Neural progenitor cell (in vitro differentiated cells): ENCODE results near the gene DYRK2. TPM values are rescaled to one million over a fixed set of nuclear protein-coding genes. Genes with fewer than 3 reads are reported as not detected.

Experiments used
- DNase-seq: peaks from one replicate; pipeline ENCODE4 v3.0.0-alpha.2; 2016; ENCODE audit warnings: low spot score
- H2AFZ ChIP-seq: fragments of 200-600 bp; sonication (generic); replicated peaks from 2 replicates; pipeline ENCODE4 v1.6.1; 2016; ENCODE audit warnings: antibody characterized with exemption
- H3F3A ChIP-seq: fragments of 200-600 bp; sonication (generic); 2 replicates; pipeline ENCODE4 v1.6.1; 2016; ENCODE audit warnings: antibody characterized with exemption, low read depth
- H3K27ac ChIP-seq: fragments of 200-600 bp; sonication (generic); 2 replicates; pipeline ENCODE4 v1.5.1; 2016; ENCODE audit warnings: mild to moderate bottlenecking
- H3K27me3 ChIP-seq: fragments of 200-600 bp; sonication (generic); 2 replicates; pipeline ENCODE4 v1.6.1; 2016; ENCODE audit warnings: mild to moderate bottlenecking, moderate library complexity
- H3K36me3 ChIP-seq: fragments of 200-600 bp; sonication (generic); 2 replicates; pipeline ENCODE4 v1.5.1; 2016
- H3K4me1 ChIP-seq: fragments of 200-600 bp; sonication (generic); 2 replicates; pipeline ENCODE4 v1.6.1; 2016; ENCODE audit warnings: mixed run types
- H3K4me2 ChIP-seq: fragments of 200-600 bp; sonication (generic); 2 replicates; pipeline ENCODE4 v1.6.1; 2016
- H3K4me3 ChIP-seq: fragments of 200-600 bp; sonication (generic); 2 replicates; pipeline ENCODE4 v1.5.1; 2016
- H3K79me2 ChIP-seq: fragments of 200-600 bp; sonication (generic); 2 replicates; pipeline ENCODE4 v1.6.1; 2016; ENCODE audit warnings: low read depth
- H3K9ac ChIP-seq: fragments of 200-600 bp; sonication (generic); 2 replicates; pipeline ENCODE4 v1.6.1; 2016
- H3K9me3 ChIP-seq: fragments of 200-600 bp; sonication (generic); 2 replicates; pipeline ENCODE4 v1.5.1; 2016; ENCODE audit warnings: low read depth
- H4K20me1 ChIP-seq: fragments of 200-600 bp; sonication (generic); 2 replicates; pipeline ENCODE4 v1.6.1; 2016; ENCODE audit warnings: low read depth
- H3K27ac Mint-ChIP-seq: 3 replicates; pipeline ENCODE4 v1.8.0; 2021; ENCODE audit warnings: mixed read lengths
- H3K27me3 Mint-ChIP-seq: 2 replicates; pipeline ENCODE4 v1.8.0; 2022; ENCODE audit warnings: low read depth, mild to moderate bottlenecking, inconsistent platforms, moderate library complexity, mixed read lengths; ENCODE audit not compliant: insufficient read depth
- H3K36me3 Mint-ChIP-seq: 3 replicates; pipeline ENCODE4 v1.8.0; 2021; ENCODE audit warnings: mixed read lengths
- H3K4me1 Mint-ChIP-seq: 3 replicates; pipeline ENCODE4 v1.8.0; 2021; ENCODE audit warnings: mixed read lengths
- H3K4me3 Mint-ChIP-seq: 3 replicates; pipeline ENCODE4 v1.8.0; 2021; ENCODE audit warnings: mild to moderate bottlenecking, moderate library complexity, mixed read lengths
- H3K9me3 Mint-ChIP-seq: 3 replicates; pipeline ENCODE4 v1.8.0; 2020; ENCODE audit warnings: mixed read lengths
- CTCF ChIP-seq: fragments of 200-600 bp; sonication (generic); IDR thresholded peaks from 2 replicates; pipeline ENCODE4 v1.5.1; 2017; ENCODE audit warnings: antibody characterized with exemption, mild to moderate bottlenecking
- EZH2 ChIP-seq: fragments of 200-600 bp; sonication (generic); IDR thresholded peaks from 2 replicates; pipeline ENCODE4 v1.6.1; 2017; ENCODE audit warnings: antibody characterized with exemption, mild to moderate bottlenecking, moderate library complexity
- EZH2phosphoT487 ChIP-seq: fragments of 200-600 bp; sonication (generic); IDR thresholded peaks from 2 replicates; pipeline ENCODE4 v1.6.1; 2017; ENCODE audit warnings: antibody characterized with exemption
- total RNA-seq: library from RNA; depleted of rRNA; stranded (reverse); fragments of >200 nt; gene quantifications from 2 replicates; pipeline ENCODE4 v1.2.3, GENCODE V29; 2015; ENCODE audit warnings: low replicate concordance

DYRK2 gene
- total RNA-seq, 1 donor from 2014 or later: 29.6 TPM

- Histone ChIP-seq H2AFZ (no peak overlapping the region), H3F3A (no peaks in the 10 kb centered on the region), H3K4me1 (no peaks in the 10 kb centered on the region), H3K79me2 (no peaks in the 10 kb centered on the region), H3K27me3 (no peaks in the 10 kb centered on the region), H3K9ac (no peak overlapping the region), H3K4me2 (no peak overlapping the region), H3K4me3 (no peak overlapping the region), H3K36me3 (no peaks in the 10 kb centered on the region), H4K20me1 (no peaks in the 10 kb centered on the region), H3K27ac (no peak overlapping the region), H3K9me3 (no peaks in the 10 kb centered on the region)
- H3K4me3 Mint-ChIP-seq: no peak overlapping the region
- no peak for DNase-seq
- no peaks in the 10 kb centered on the region for H3K4me1 Mint-ChIP-seq
- no peaks in the 10 kb centered on the region for H3K27me3 Mint-ChIP-seq
- no peak for TF ChIP-seq EZH2
- TF ChIP-seq CTCF: no peak
- no peak for TF ChIP-seq EZH2phosphoT487
- no peaks in the 10 kb centered on the region for H3K9me3 Mint-ChIP-seq
- H3K36me3 Mint-ChIP-seq: no peaks in the 10 kb centered on the region
- H3K27ac Mint-ChIP-seq: no peak overlapping the region
These were observed 42.7 kb downstream of the DYRK2 start for GRCh38 chr12:67691220-67691619.

- no peaks in the 10 kb centered on the region for H3K4me1 ChIP-seq
- no peak overlapping the region for H3K9ac ChIP-seq
- Mint-ChIP-seq H3K9me3 (no peaks in the 10 kb centered on the region), H3K36me3 (no peaks in the 10 kb centered on the region), H3K4me3 (no peak overlapping the region), H3K4me1 (peaks cover 2% of the 10 kb centered on the region), H3K27ac (no peak overlapping the region), H3K27me3 (no peaks in the 10 kb centered on the region)
- no peak overlapping the region for H2AFZ ChIP-seq
- no peak overlapping the region for H3K27ac ChIP-seq
- H3K4me3 ChIP-seq: no peak overlapping the region
- no peak overlapping the region for H3K4me2 ChIP-seq
- H3K9me3 ChIP-seq: no peaks in the 10 kb centered on the region
- no peaks in the 10 kb centered on the region for H3F3A ChIP-seq
- no peaks in the 10 kb centered on the region for H3K27me3 ChIP-seq
- DNase-seq: no peak
- no peaks in the 10 kb centered on the region for H4K20me1 ChIP-seq
- H3K79me2 ChIP-seq: no peaks in the 10 kb centered on the region
- H3K36me3 ChIP-seq: no peaks in the 10 kb centered on the region
- no peak for TF ChIP-seq EZH2
- TF ChIP-seq CTCF: no peak
- TF ChIP-seq EZH2phosphoT487: no peak
These were observed 43.6 kb downstream of the DYRK2 start for GRCh38 chr12:67692135-67692534.

- no peaks in the 10 kb centered on the region for H3K27me3 Mint-ChIP-seq
- Histone ChIP-seq H3K4me2 (no peak overlapping the region), H3F3A (no peaks in the 10 kb centered on the region), H4K20me1 (no peaks in the 10 kb centered on the region), H3K79me2 (no peaks in the 10 kb centered on the region), H3K9me3 (no peaks in the 10 kb centered on the region), H3K9ac (no peak overlapping the region), H3K4me3 (no peak overlapping the region), H2AFZ (no peak overlapping the region), H3K36me3 (no peaks in the 10 kb centered on the region), H3K4me1 (no peaks in the 10 kb centered on the region), H3K27ac (no peak overlapping the region), H3K27me3 (no peaks in the 10 kb centered on the region)
- H3K4me1 Mint-ChIP-seq: peaks cover 7% of the 10 kb centered on the region
- no peak for TF ChIP-seq EZH2
- TF ChIP-seq CTCF: no peak
- no peak for TF ChIP-seq EZH2phosphoT487
- H3K9me3 Mint-ChIP-seq: no peaks in the 10 kb centered on the region
- H3K27ac Mint-ChIP-seq: no peak overlapping the region
- no peak overlapping the region for H3K4me3 Mint-ChIP-seq
- DNase-seq: no peak
- H3K36me3 Mint-ChIP-seq: no peaks in the 10 kb centered on the region
These were observed 44.4 kb downstream of the DYRK2 start for GRCh38 chr12:67692966-67693365.

GRCh38 chr12:67693894-67694293 lies 45.3 kb downstream of the DYRK2 start:
- Histone ChIP-seq H3K36me3 (no peaks in the 10 kb centered on the region), H3K9me3 (no peaks in the 10 kb centered on the region), H2AFZ (no peak overlapping the region), H3K27ac (no peak overlapping the region), H3K79me2 (no peaks in the 10 kb centered on the region), H3F3A (no peaks in the 10 kb centered on the region), H3K27me3 (no peaks in the 10 kb centered on the region), H3K4me2 (no peak overlapping the region), H3K9ac (no peak overlapping the region), H3K4me1 (no peaks in the 10 kb centered on the region), H3K4me3 (no peak overlapping the region), H4K20me1 (no peaks in the 10 kb centered on the region)
- TF ChIP-seq EZH2phosphoT487: no peak
- no peak for TF ChIP-seq CTCF
- no peak for TF ChIP-seq EZH2
- Mint-ChIP-seq H3K27me3 (no peaks in the 10 kb centered on the region), H3K9me3 (no peaks in the 10 kb centered on the region), H3K4me3 (no peak overlapping the region), H3K27ac (no peak overlapping the region), H3K4me1 (peaks cover 15% of the 10 kb centered on the region), H3K36me3 (no peaks in the 10 kb centered on the region)
- DNase-seq: no peak
